ENCODE measurements around the gene ZDHHC15.
"Not testable (repeated sequence)": the region's sequence is repeated elsewhere in the genome, so short reads cannot be mapped to it uniquely, and the experiment has no call there.

Gene ZDHHC15

GRCh38 chrX:75421688-75422230 lies 101.1 kb downstream of the ZDHHC15 start:
- no peak for DNase-seq (ENCODE audit: low read depth)
- no peak for TF ChIP-seq CTCF (IDR thresholded peaks at IDR 0.05; ENCODE audit: control insufficient read depth, insufficient read depth, low read depth, low read length, missing control alignments)
- no peak overlapping the region for H3K4me3 ChIP-seq (ENCODE audit: control insufficient read depth, low read depth, low read length)

DNA sequence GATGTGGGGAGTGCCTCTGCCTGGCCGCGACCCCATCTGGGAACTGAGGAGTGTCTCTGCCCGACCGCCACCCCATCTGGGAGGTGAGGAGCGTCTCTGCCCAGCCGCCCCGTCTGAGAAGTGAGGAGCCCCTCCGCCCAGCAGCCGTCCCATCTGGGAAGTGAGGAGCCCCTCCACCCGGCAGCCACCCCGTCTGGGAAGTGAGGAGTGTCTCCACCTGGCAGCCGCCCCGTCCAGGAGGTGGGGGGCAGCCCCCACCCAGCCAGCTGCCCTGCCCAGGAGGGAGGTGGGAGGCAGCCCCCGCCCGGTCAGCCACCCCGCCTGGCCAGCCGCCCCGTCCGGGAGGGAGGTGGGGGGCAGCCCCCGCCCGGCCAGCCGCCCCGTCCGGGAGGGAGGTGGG lies 115.7 kb downstream of the ZDHHC15 start:
- not testable (repeated sequence) for DNase-seq (ENCODE audit: low read depth); H3K4me3 ChIP-seq (ENCODE audit: control insufficient read depth, low read depth, low read length)

DNA sequence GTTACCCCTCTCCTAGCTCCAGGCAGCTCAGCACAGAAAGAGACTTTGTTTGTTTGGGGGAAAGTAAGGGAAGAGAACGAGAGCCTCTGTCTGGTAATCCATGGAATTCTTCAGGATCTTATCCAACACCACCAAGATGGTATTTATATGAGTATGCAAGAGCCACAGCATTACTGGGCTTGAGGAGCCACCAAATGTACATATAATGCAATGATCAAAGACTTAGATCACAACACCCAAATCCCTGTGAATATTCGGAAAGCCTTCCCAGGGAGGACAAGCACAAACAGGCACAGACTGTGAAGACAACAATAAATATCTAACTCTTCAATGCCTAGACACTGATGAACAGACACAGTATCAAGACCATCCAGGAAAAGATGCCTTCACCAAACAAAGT lies 132.4 kb downstream of the ZDHHC15 start:
- H3K4me3 ChIP-seq (ENCODE audit: control insufficient read depth, low read depth, low read length) = no peak overlapping the region
- no peak for TF ChIP-seq CTCF (IDR thresholded peaks at IDR 0.05; ENCODE audit: control insufficient read depth, insufficient read depth, low read depth, low read length, missing control alignments)
- DNase-seq (ENCODE audit: low read depth) = no peak

DNA sequence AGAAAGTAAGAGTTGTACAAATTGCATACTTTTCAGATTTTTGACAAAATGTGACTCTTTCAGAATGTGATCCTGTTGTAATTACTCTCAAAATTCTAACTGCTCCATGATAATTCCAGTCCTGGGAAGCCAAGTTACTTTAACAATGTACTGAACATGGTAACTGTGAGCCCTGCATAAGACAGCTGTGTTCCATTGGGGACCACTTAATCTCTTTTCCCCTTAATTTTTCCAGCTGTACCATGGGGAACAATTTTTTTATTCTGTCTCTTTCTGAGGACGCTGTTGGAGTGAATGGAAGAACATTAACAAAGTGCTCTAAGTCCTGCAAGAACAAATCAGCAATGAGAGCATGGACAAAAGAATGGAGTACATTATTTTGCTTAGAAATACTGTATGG lies 153.1 kb downstream of the ZDHHC15 start:
- DNase-seq (ENCODE audit: low read depth) = no peak
- no peak for TF ChIP-seq CTCF (IDR thresholded peaks at IDR 0.05; ENCODE audit: control insufficient read depth, insufficient read depth, low read depth, low read length, missing control alignments)
- no peak overlapping the region for H3K4me3 ChIP-seq (ENCODE audit: control insufficient read depth, low read depth, low read length)

DNA sequence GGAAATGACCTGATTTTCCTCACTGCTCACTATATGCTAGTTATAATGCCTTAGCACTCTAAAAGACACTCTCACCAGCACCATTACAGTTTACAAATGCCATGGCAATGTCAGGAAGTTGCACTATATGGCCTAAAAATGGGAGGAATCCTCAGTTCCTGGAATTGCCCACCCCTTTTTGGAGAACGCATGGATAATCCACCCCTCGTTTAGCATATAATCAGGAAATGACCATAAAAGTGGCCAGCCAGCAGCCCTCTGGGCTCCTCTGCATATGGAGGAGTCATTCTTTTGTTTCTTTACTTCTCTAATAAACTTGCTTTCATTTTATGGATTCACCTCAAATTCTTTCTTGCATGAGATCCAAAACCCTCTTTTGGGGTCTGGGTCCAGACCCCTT lies 156.0 kb downstream of the ZDHHC15 start:
- no peak for DNase-seq (ENCODE audit: low read depth)
- no peak overlapping the region for H3K4me3 ChIP-seq (ENCODE audit: control insufficient read depth, low read depth, low read length)
- TF ChIP-seq CTCF (IDR thresholded peaks at IDR 0.05; ENCODE audit: control insufficient read depth, insufficient read depth, low read depth, low read length, missing control alignments) = no peak

DNA sequence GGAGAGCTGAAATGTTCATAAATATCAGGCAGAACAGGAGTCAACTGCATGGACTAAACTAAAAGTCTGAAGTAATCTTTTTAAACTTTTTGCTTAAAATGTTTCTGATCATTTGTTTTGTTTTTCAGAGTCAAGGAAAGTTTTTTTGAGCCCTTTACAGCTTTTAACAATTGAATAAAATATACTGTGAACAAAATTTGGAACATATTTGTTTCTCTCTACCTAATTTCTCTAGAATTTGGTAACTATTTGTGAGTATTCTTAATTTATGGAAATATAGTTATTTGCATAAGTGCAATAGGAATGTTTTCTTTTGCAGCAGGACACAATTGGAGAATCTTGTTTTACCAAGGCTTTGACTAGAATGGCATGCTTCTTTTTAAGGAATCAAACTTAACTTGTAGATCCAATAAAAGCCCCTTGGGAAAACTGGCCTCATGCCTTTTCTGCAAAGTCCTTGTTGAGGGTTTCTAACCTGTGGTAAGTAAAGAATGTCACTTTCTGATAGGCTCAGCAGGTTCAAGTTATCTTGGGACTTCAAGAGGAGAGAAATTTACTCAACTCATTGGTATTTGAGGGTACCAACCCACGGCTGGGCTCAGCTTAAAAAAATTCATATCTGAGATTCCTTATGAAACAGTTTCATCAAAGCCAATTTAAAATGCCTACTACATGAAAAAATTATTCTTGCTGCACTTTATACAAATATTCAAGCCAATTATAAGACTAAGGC lies 157.4 kb downstream of the ZDHHC15 start:
- no peak for DNase-seq (ENCODE audit: low read depth)
- TF ChIP-seq CTCF (IDR thresholded peaks at IDR 0.05; ENCODE audit: control insufficient read depth, insufficient read depth, low read depth, low read length, missing control alignments) = no peak
- H3K4me3 ChIP-seq (ENCODE audit: control insufficient read depth, low read depth, low read length) = no peak overlapping the region

GRCh38 chrX:75361788-75362187 lies 161.0 kb downstream of the ZDHHC15 start:
- no peak overlapping the region for H3K4me3 ChIP-seq (ENCODE audit: control insufficient read depth, low read depth, low read length)
- TF ChIP-seq CTCF (IDR thresholded peaks at IDR 0.05; ENCODE audit: control insufficient read depth, insufficient read depth, low read depth, low read length, missing control alignments) = no peak
- no peak for DNase-seq (ENCODE audit: low read depth)

DNA sequence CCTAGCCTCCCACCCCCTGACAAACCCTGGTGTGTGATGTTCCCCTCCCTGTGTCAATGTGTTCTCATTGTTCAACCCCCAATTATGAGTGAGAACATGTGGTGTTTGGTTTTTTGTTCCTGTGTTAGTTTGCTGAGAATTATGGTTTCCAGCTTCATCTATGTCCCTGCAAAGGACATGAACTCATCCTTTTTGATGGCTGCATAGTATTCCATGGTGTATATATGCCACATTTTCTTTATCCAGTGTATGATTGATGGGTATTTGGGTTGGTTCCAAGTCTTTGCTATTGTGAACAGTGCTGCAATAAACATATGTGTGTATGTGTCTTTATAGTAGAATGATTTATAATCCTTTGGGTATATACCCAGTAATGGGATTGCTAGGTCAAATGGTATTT lies 174.2 kb downstream of the ZDHHC15 start:
- H3K4me3 ChIP-seq (ENCODE audit: control insufficient read depth, low read depth, low read length); DNase-seq (ENCODE audit: low read depth): not testable (repeated sequence)
